Measurements from ENCODE around the gene ARPC2. TPM values are rescaled to one million over a fixed set of nuclear protein-coding genes. Genes with fewer than 3 reads are reported as not detected.
A peak's percentile ranks its signal among the peaks of the same experiment; 100 is the strongest.

ARPC2 gene
- polyA plus RNA-seq (945 to 1,145 TPM (median 1,121 TPM) in 3 replicates), polyA minus RNA-seq (462 to 612 TPM (median 564 TPM) in 3 replicates)
- polyA plus RNA-seq (2011; ENCODE audit: low read depth), result 432 TPM
- 1,009 and 1,286 TPM in 2 replicates for polyA plus RNA-seq (2011; cell fraction: cytosol; rRNA removed)
- 415 and 500 TPM in 2 replicates for polyA plus RNA-seq (2011; cell fraction: nucleus; rRNA removed)
- polyA plus RNA-seq (2012; ENCODE audit: low replicate concordance), result 609 and 708 TPM in 2 replicates
- polyA minus RNA-seq (2011; cell fraction: cytosol; rRNA and poly(A)+ RNA removed), result 403 TPM
- 154 and 230 TPM in 2 replicates for polyA minus RNA-seq (2011; cell fraction: nucleus; rRNA and poly(A)+ RNA removed)

DNA sequence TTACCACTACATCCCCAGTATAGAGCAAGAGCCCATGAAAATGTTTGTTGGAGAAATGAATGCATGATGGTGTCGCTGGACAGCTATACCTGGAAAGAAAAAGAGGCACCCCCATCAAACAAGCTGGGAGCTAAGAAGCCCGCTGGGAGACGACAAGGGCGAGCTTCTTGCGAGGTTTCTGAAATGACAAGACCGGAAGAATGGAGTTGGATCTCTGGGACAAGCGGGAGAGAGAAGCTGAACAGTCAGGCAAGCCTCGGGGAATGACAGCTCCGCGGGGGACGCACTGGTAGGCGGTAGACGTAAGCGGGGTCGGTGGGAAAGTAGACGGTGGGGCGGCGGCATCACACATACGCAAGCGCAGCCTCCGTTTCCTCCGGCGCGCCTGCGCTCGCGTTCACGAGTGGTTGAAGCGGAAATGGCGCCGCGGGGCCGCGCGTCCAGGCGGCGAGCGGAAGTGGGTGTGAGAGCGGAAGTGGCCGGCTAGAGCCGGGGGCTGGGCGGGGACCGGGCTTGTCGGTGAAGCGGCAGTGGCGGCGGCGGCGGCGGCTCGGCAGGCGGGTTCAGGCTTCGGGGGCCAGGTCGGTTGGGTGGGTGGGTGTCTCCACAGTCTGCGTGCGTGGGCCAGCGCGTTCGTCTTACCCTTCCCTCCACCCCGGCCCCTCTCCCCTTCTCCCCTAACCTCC is at the start of gene ARPC2:
TSS of gene ARPC2 (plus strand) at position 516 of the 686 bp plus-strand sequence. CDS start 282 bp downstream, outside the sequence.
- no peak for FAIRE-seq
- TF ChIP-seq EZH2 (IDR thresholded peaks at IDR 0.05; ENCODE audit: low read length), result no peak
- TF ChIP-seq, protein P1, sequence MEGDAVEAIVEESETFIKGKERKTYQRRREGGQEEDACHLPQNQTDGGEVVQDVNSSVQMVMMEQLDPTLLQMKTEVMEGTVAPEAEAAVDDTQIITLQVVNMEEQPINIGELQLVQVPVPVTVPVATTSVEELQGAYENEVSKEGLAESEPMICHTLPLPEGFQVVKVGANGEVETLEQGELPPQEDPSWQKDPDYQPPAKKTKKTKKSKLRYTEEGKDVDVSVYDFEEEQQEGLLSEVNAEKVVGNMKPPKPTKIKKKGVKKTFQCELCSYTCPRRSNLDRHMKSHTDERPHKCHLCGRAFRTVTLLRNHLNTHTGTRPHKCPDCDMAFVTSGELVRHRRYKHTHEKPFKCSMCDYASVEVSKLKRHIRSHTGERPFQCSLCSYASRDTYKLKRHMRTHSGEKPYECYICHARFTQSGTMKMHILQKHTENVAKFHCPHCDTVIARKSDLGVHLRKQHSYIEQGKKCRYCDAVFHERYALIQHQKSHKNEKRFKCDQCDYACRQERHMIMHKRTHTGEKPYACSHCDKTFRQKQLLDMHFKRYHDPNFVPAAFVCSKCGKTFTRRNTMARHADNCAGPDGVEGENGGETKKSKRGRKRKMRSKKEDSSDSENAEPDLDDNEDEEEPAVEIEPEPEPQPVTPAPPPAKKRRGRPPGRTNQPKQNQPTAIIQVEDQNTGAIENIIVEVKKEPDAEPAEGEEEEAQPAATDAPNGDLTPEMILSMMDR (optimal IDR thresholded peaks at IDR 0.05 in 1 of 3, IDR thresholded peaks at IDR 0.05 in 1 of 3, conservative IDR thresholded peaks at IDR 0.05 in 1 of 3; ENCODE audit: extremely low read depth in 1 of 3, insufficient read depth in 2 of 3, low read length in 3 of 3), result no peak
- dilution Hi-C loops (cut with MboI; ENCODE audit: extremely low pct_ligation_motif_present, low sequenced_read_pairs), result no loop called here

DNA sequence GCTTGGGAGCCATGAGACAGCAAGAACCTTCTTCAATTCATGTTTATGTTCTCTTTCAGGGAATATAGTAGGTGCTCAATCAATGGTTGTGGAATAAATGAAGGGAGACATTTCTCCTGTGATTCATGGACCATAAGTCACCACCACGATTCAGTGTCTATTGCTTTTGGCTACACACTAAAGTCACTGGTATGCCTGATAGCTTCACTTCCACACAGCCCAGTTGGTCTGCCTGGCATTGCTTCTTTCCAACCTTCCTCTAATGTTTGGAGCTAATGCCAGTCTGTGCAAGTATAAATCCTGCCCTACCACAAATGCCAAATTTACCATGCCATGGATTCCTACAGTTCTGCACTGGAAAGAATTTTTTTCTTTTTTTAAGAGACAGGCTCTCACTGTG is 49.0 kb upstream of the ARPC2 start:
- H3K9ac ChIP-seq (ENCODE audit: control insufficient read depth, extremely low read depth, insufficient read depth, low read length), result no peak overlapping the region
- DNase-seq (ENCODE audit: low read depth, low spot score), result peak; percentile 82

More for the DNA sequence above, at the start of gene ARPC2:
- DNase-seq (ENCODE audit: low read depth, low spot score), result no peak
- Histone ChIP-seq H3K9me3 (ENCODE audit: control insufficient read depth, low read depth, low read length) (no peaks in the 10 kb centered on the region), H3K9me1 (ENCODE audit: control insufficient read depth, extremely low read depth, insufficient read depth, low read length) (peaks cover 3% of the 10 kb centered on the region), H3K79me2 (ENCODE audit: control insufficient read depth, insufficient read depth, low read length) (peaks cover 46% of the 10 kb centered on the region), H3K27me3 (ENCODE audit: control insufficient read depth, extremely low read depth, insufficient read depth, low read length) (no peaks in the 10 kb centered on the region), H3K9ac (ENCODE audit: control insufficient read depth, extremely low read depth, insufficient read depth, low read length) (peak within 1 kb of the TSS; percentile 94), H3K36me3 (ENCODE audit: control insufficient read depth in 2 of 2, extremely low read depth in 1 of 2, insufficient read depth in 2 of 2, low read length in 2 of 2) (peaks cover 4 to 12% of the 10 kb centered on the region in 2 experiments), H3K4me1 (ENCODE audit: control insufficient read depth, extremely low read depth, insufficient read depth, low read length) (peaks cover 32% of the 10 kb centered on the region), H4K20me1 (ENCODE audit: control insufficient read depth, extremely low read depth, insufficient read depth, low read length) (peaks cover 14% of the 10 kb centered on the region), H3K4me3 (ENCODE audit: control insufficient read depth in 2 of 3, extremely low read depth in 1 of 3, insufficient read depth in 2 of 3, low read depth in 1 of 3, low read length in 3 of 3) (peak within 1 kb of the TSS; percentile 90 to 97 (median 96)), H3K4me2 (ENCODE audit: control insufficient read depth, extremely low read depth, insufficient read depth, low read depth, low read length) (peak within 1 kb of the TSS; percentile 80), H2AFZ (ENCODE audit: control insufficient read depth, low read length) (peak within 1 kb of the TSS; percentile 96), H3K27ac (ENCODE audit: control insufficient read depth, insufficient read depth, low read length) (peak within 1 kb of the TSS; percentile 92)

More for the DNA sequence above, 49.0 kb upstream of the ARPC2 start:
- dilution Hi-C loops (cut with MboI; ENCODE audit: extremely low pct_ligation_motif_present, low sequenced_read_pairs), result no loop called here
- H3K4me2 ChIP-seq (ENCODE audit: control insufficient read depth, extremely low read depth, insufficient read depth, low read depth, low read length), result peak overlapping the region; percentile 3
- no peaks in the 10 kb centered on the region for H3K36me3 ChIP-seq (ENCODE audit: control insufficient read depth in 2 of 2, extremely low read depth in 1 of 2, insufficient read depth in 2 of 2, low read length in 2 of 2)
- TF ChIP-seq, protein P1 (optimal IDR thresholded peaks at IDR 0.05 in 1 of 3, IDR thresholded peaks at IDR 0.05 in 1 of 3, conservative IDR thresholded peaks at IDR 0.05 in 1 of 3; ENCODE audit: extremely low read depth in 1 of 3, insufficient read depth in 2 of 3, low read length in 3 of 3), result no peak
- no peak for TF ChIP-seq EZH2 (IDR thresholded peaks at IDR 0.05; ENCODE audit: low read length)
- H4K20me1 ChIP-seq (ENCODE audit: control insufficient read depth, extremely low read depth, insufficient read depth, low read length), result no peaks in the 10 kb centered on the region
- peak overlapping the region; percentile 5 for H2AFZ ChIP-seq (ENCODE audit: control insufficient read depth, low read length)
- H3K9me3 ChIP-seq (ENCODE audit: control insufficient read depth, low read depth, low read length), result no peaks in the 10 kb centered on the region
- peak overlapping the region; percentile 34 for H3K27ac ChIP-seq (ENCODE audit: control insufficient read depth, insufficient read depth, low read length)
- H3K4me1 ChIP-seq (ENCODE audit: control insufficient read depth, extremely low read depth, insufficient read depth, low read length), result peaks cover 30% of the 10 kb centered on the region
- H3K27me3 ChIP-seq (ENCODE audit: control insufficient read depth, extremely low read depth, insufficient read depth, low read length), result no peaks in the 10 kb centered on the region
- H3K9me1 ChIP-seq (ENCODE audit: control insufficient read depth, extremely low read depth, insufficient read depth, low read length), result no peaks in the 10 kb centered on the region
- H3K4me3 ChIP-seq (ENCODE audit: control insufficient read depth in 2 of 3, extremely low read depth in 1 of 3, insufficient read depth in 2 of 3, low read depth in 1 of 3, low read length in 3 of 3), result no peak overlapping the region
- no peaks in the 10 kb centered on the region for H3K79me2 ChIP-seq (ENCODE audit: control insufficient read depth, insufficient read depth, low read length)
- FAIRE-seq, result peak; percentile 91

Data from keratinocyte (primary cell).